IMR-90 (cell line): Measurements from ENCODE around the gene OSBP2. TPM values are rescaled to one million over a fixed set of nuclear protein-coding genes. Genes with fewer than 3 reads are reported as not detected.

Source experiments
- ATAC-seq: fragments of 200-7000 bp; cut with Tn5 transposase; 2 replicates; pipeline ENCODE4 v1.9.1; 2020; ENCODE audit warnings: low read depth, mild to moderate bottlenecking, moderate library complexity
- BruUV-seq: library from RNA; stranded (reverse); fragments of 400-500 nt; replicated peaks from 2 replicates; lab custom pipeline; 2021; lab: Mats Ljungman, UMichigan
- CTCF ChIA-PET: fragments of 300-600 bp; formaldehyde crosslinking; extraction: SDS; loops from one replicate; lab custom pipeline; 2021; ENCODE audit warnings: antibody characterized with exemption; lab: Yijun Ruan, JAX
- POLR2A ChIA-PET: fragments of 300-600 bp; sonication (Branson Sonifier 250); formaldehyde crosslinking; loops from one replicate; lab custom pipeline; 2022; ENCODE audit warnings: antibody characterized with exemption; ENCODE audit not compliant: unreplicated experiment; lab: Charles Lee
- DNase-seq: peaks from one replicate; pipeline ENCODE4 v3.0.0; 2013
- H2AFZ ChIP-seq: replicated peaks from 2 replicates; pipeline ENCODE3; 2013; ENCODE audit warnings: low read length, mild to moderate bottlenecking; ENCODE audit not compliant: poor library complexity
- H2AK5ac ChIP-seq: 2 replicates; pipeline ENCODE4 v1.6.1; 2013; ENCODE audit warnings: low read depth, low read length, inconsistent platforms
- H2AK9ac ChIP-seq: replicated peaks from 2 replicates; pipeline ENCODE3; 2013; ENCODE audit warnings: mild to moderate bottlenecking, low read depth, low read length, moderate library complexity; ENCODE audit not compliant: poor library complexity
- H2BK120ac ChIP-seq: 2 replicates; pipeline ENCODE4 v1.6.1; 2013; ENCODE audit warnings: low read depth, low read length, inconsistent platforms
- H2BK15ac ChIP-seq: 3 replicates; pipeline ENCODE4 v1.6.1; 2013; ENCODE audit warnings: low read depth, low read length, inconsistent platforms
- H2BK20ac ChIP-seq: 2 replicates; pipeline ENCODE4 v1.6.1; 2013; ENCODE audit warnings: low read depth, mild to moderate bottlenecking, inconsistent platforms, low read length, moderate library complexity
- H2BK5ac ChIP-seq: 2 replicates; pipeline ENCODE4 v1.6.1; 2013; ENCODE audit warnings: mild to moderate bottlenecking, low read depth, low read length, inconsistent platforms; ENCODE audit not compliant: poor library complexity, severe bottlenecking
- H3K14ac ChIP-seq: replicated peaks from 2 replicates; pipeline ENCODE4 v1.6.1; 2013; ENCODE audit warnings: low read depth, low read length, inconsistent platforms
- H3K18ac ChIP-seq: 2 replicates; pipeline ENCODE4 v1.6.1; 2013; ENCODE audit warnings: low read depth, low read length, control low read depth
- H3K23ac ChIP-seq: 2 replicates; pipeline ENCODE4 v1.6.1; 2013; ENCODE audit warnings: low read depth, low read length, inconsistent platforms
- H3K27ac ChIP-seq: 2 replicates; pipeline ENCODE4 v1.5.1; 2013; ENCODE audit warnings: mild to moderate bottlenecking, control low read depth, low read length; ENCODE audit not compliant: insufficient read depth
- H3K27me3 ChIP-seq: 2 replicates; pipeline ENCODE4 v1.6.1; 2013; ENCODE audit warnings: low read length; ENCODE audit not compliant: control insufficient read depth, insufficient read depth
- H3K36me3 ChIP-seq: 2 replicates; pipeline ENCODE4 v1.6.1; 2013; ENCODE audit warnings: low read length, mixed read lengths; ENCODE audit not compliant: control insufficient read depth, insufficient read depth
- H3K4ac ChIP-seq: 2 replicates; pipeline ENCODE4 v1.6.1; 2013; ENCODE audit warnings: low read depth, low read length, inconsistent platforms
- H3K4me1 ChIP-seq: 2 replicates; pipeline ENCODE4 v1.6.1; 2013; ENCODE audit warnings: low read length, mixed read lengths; ENCODE audit not compliant: control insufficient read depth, insufficient read depth
- H3K4me2 ChIP-seq: 2 replicates; pipeline ENCODE4 v1.6.1; 2013; ENCODE audit warnings: low read depth, mild to moderate bottlenecking, control low read depth, low read length, moderate library complexity
- H3K4me3 ChIP-seq: 2 replicates; pipeline ENCODE4 v1.5.1; 2013; ENCODE audit warnings: low read depth, mild to moderate bottlenecking, control low read depth, low read length, moderate library complexity; ENCODE audit not compliant: insufficient read depth
- H3K56ac ChIP-seq: 2 replicates; pipeline ENCODE4 v1.6.1; 2013; ENCODE audit warnings: low read length, inconsistent platforms; ENCODE audit not compliant: insufficient read depth; ENCODE audit errors: extremely low read depth
- H3K79me1 ChIP-seq, 2 experiments: 2 replicates each; pipeline ENCODE4 v1.6.1; 2013; ENCODE audit warnings: low read length in 2 of 2, inconsistent platforms in 1 of 2, low read depth in 1 of 2
- H3K9ac ChIP-seq: 2 replicates; pipeline ENCODE4 v1.6.1; 2013; ENCODE audit warnings: low read depth, low read length, control low read depth
- H3K9me1 ChIP-seq: 2 replicates; pipeline ENCODE4 v1.6.1; 2013; ENCODE audit warnings: low read length, inconsistent platforms; ENCODE audit not compliant: insufficient read depth
- H3K9me3 ChIP-seq: 2 replicates; pipeline ENCODE4 v1.6.1; 2013; ENCODE audit warnings: low read length; ENCODE audit not compliant: control insufficient read depth, insufficient read depth
- H4K20me1 ChIP-seq: 2 replicates; pipeline ENCODE4 v1.6.1; 2013; ENCODE audit warnings: low read length, inconsistent platforms; ENCODE audit not compliant: insufficient read depth
- H4K5ac ChIP-seq: 2 replicates; pipeline ENCODE4 v1.6.1; 2013; ENCODE audit warnings: mild to moderate bottlenecking, low read depth, low read length, control low read depth
- H4K8ac ChIP-seq, 2 experiments: 2 replicates each; pipeline ENCODE4 v1.6.1; 2013; ENCODE audit warnings: low read depth in 2 of 2, low read length in 2 of 2, control low read depth in 1 of 2, inconsistent platforms in 1 of 2
- H4K91ac ChIP-seq: 2 replicates; pipeline ENCODE4 v1.6.1; 2013; ENCODE audit warnings: low read depth, low read length, inconsistent platforms; ENCODE audit not compliant: insufficient read depth
- BHLHE40 ChIP-seq: fragments of 150-350 bp; IDR thresholded peaks from 2 replicates; pipeline ENCODE4 v1.6.1; 2016; ENCODE audit warnings: mild to moderate bottlenecking, low read depth, low read length
- CEBPB ChIP-seq: IDR thresholded peaks from 2 replicates; pipeline ENCODE4 v1.6.1; 2012; ENCODE audit warnings: low read depth, low read length, improper control_type of control experiment
- CHD1 ChIP-seq: IDR thresholded peaks from 2 replicates; pipeline ENCODE4 v1.6.1; 2012; ENCODE audit warnings: low read depth, low read length, improper control_type of control experiment
- FOS ChIP-seq: fragments of 150-350 bp; IDR thresholded peaks from 2 replicates; pipeline ENCODE4 v1.6.1; 2016; ENCODE audit warnings: low read depth, low read length
- MAFK ChIP-seq: IDR thresholded peaks from 2 replicates; pipeline ENCODE4 v1.6.1; 2012; ENCODE audit warnings: low read depth, low read length, improper control_type of control experiment
- MAZ ChIP-seq: IDR thresholded peaks from 2 replicates; pipeline ENCODE4 v1.6.1; 2012; ENCODE audit warnings: low read depth, mild to moderate bottlenecking, low read length, improper control_type of control experiment, moderate library complexity, borderline replicate concordance
- NFE2L2 ChIP-seq: fragments of 150-350 bp; IDR thresholded peaks from 2 replicates; pipeline ENCODE4 v1.6.1; 2016; ENCODE audit warnings: low read depth, mild to moderate bottlenecking, low read length
- RAD21 ChIP-seq: IDR thresholded peaks from 2 replicates; pipeline ENCODE4 v1.6.1; 2012; ENCODE audit warnings: low read length, improper control_type of control experiment
- RCOR1 ChIP-seq: IDR thresholded peaks from 2 replicates; pipeline ENCODE4 v1.6.1; 2012; ENCODE audit warnings: mild to moderate bottlenecking, low read length, improper control_type of control experiment; ENCODE audit not compliant: insufficient replicate concordance
- RFX5 ChIP-seq: IDR thresholded peaks from 2 replicates; pipeline ENCODE4 v1.8.0; 2012; ENCODE audit warnings: low read depth, mild to moderate bottlenecking, low read length, moderate library complexity
- SMC3 ChIP-seq: fragments of 150-350 bp; IDR thresholded peaks from 2 replicates; pipeline ENCODE4 v1.6.1; 2016; ENCODE audit warnings: low read depth, mild to moderate bottlenecking, antibody characterized with exemption, low read length, moderate library complexity
- USF2 ChIP-seq: fragments of 150-350 bp; IDR thresholded peaks from 2 replicates; pipeline ENCODE4 v1.6.1; 2017; ENCODE audit warnings: mild to moderate bottlenecking, antibody characterized with exemption, low read length, low read depth
- WGBS, 2 experiments: methylation state at CpG; one replicate each; pipeline versions ENCODE4 v1.1.5 to v1.1.7; 2013; ENCODE audit warnings: missing lambda C conversion rate in 2 of 2; ENCODE audit not compliant: insufficient read length in 1 of 2; ENCODE audit errors: extremely low coverage in 2 of 2; 5-methylcytosine and 5-hydroxymethylcytosine counted together
- dilution Hi-C: fragments of 300-500 bp; cut with HindIII; formaldehyde crosslinking; loops from one replicate; pipeline ENCODE4 v1.14.3; 2018; ENCODE audit warnings: low sequenced_read_pairs; ENCODE audit not compliant: unreplicated experiment
- in situ Hi-C: fragments of 300-500 bp; cut with MboI; formaldehyde crosslinking; loops from 3 replicates; pipeline ENCODE4 v1.14.3; 2019; ENCODE audit warnings: low sequenced_read_pairs, inconsistent platforms, mixed read lengths
- intact Hi-C: fragments of 100-400 bp; cut with micrococcal nuclease; formaldehyde crosslinking; loops from 2 replicates; pipeline ENCODE4 v1.10.0; 2022
- polyA plus RNA-seq, 3 experiments: library from polyadenylated mRNA; depleted of rRNA; stranded (reverse); fragments of >200 nt; gene quantifications; 2 replicates each; pipeline ENCODE4 v1.2.3, GENCODE V29; 2012; ENCODE audit warnings: low replicate concordance in 1 of 3
- total RNA-seq: library from RNA; depleted of rRNA; stranded (reverse); fragments of >200 nt; gene quantifications from 2 replicates; pipeline ENCODE4 v1.2.3, GENCODE V29; 2012

Gene OSBP2
- total and polyA plus RNA-seq, 2 of the 4 experiments (the other 2 are of a cell fraction): 1.8 to 2.2 TPM

GRCh38 chr22:30879415-30879797 lies 184.7 kb downstream of the OSBP2 start:
- H3K18ac ChIP-seq: no peak overlapping the region
- TF ChIP-seq CHD1 (no peak), SMC3 (no peak), USF2 (no peak), FOS (no peak), RFX5 (no peak), BHLHE40 (no peak), MAFK (no peak), MAZ (no peak), CEBPB (no peak), RAD21 (no peak), RCOR1 (no peak), NFE2L2 (no peak)
- intact Hi-C loops: no loop called here
- dilution Hi-C loops: no loop called here
- no peak overlapping the region for H4K91ac ChIP-seq
- H2BK20ac ChIP-seq: no peak overlapping the region
- H3K23ac ChIP-seq: no peak overlapping the region
- no peak overlapping the region for H2BK15ac ChIP-seq
- no peaks in the 10 kb centered on the region for H3K9me3 ChIP-seq
- H2AK9ac ChIP-seq: no peak overlapping the region
- in situ Hi-C loops: no loop called here
- no peaks in the 10 kb centered on the region; the same call in 1 of the 2 replicates for H3K4me1 ChIP-seq
- ChIA-PET POLR2A (no interaction called here), CTCF (interaction anchor here (1.2 kb wide), 1 partner anchor 10 kb away, joined by 3 read pairs; no protein-coding TSS in a partner anchor)
- no peak overlapping the region for H2BK5ac ChIP-seq
- H3K14ac ChIP-seq: no peak overlapping the region
- no peak overlapping the region for H2BK120ac ChIP-seq
- H3K9ac ChIP-seq: no peak overlapping the region
- no peak overlapping the region for H3K56ac ChIP-seq
- no peaks in the 10 kb centered on the region for H3K36me3 ChIP-seq
- no peak overlapping the region for H3K27ac ChIP-seq
- ATAC-seq (no peak), DNase-seq (no peak)
- H3K9me1 ChIP-seq: no peaks in the 10 kb centered on the region
- no peak overlapping the region for H3K4me2 ChIP-seq
- no peaks in the 10 kb centered on the region for H4K20me1 ChIP-seq
- H3K27me3 ChIP-seq: no peaks in the 10 kb centered on the region; the same call in 1 of the 2 replicates
- no peak overlapping the region for H3K4ac ChIP-seq
- H3K79me1 ChIP-seq: no peaks in the 10 kb centered on the region
- H2AFZ ChIP-seq: no peak overlapping the region
- H3K4me3 ChIP-seq: no peak overlapping the region
- BruUV-seq: no TSS peak
- WGBS, 2 experiments: 59% methylated on average over 5 of the region's 8 CpGs; no CpG with 5 or more reads in 1 of the 2 experiments
- H4K8ac ChIP-seq: no peak overlapping the region
- H2AK5ac ChIP-seq: no peak overlapping the region
- no peak overlapping the region for H4K5ac ChIP-seq
